ENCODE results near the gene UBL7.

The UBL7 gene

GRCh38 chr15:74396445-74397238 is 64.3 kb downstream of the UBL7 start:
- no peak overlapping the region for H3K27ac ChIP-seq
- H3K36me3 ChIP-seq, result no peaks in the 10 kb centered on the region
- TF ChIP-seq CTCF (IDR thresholded peaks at IDR 0.05), result no peak
- H3K27me3 ChIP-seq, result peaks cover 35% of the 10 kb centered on the region
- H3K4me1 ChIP-seq (ENCODE audit: control insufficient read depth in 1 of 2, insufficient read depth in 1 of 2, low read depth in 1 of 2, low read length in 1 of 2), result peaks cover 0 to 11% of the 10 kb centered on the region in 2 experiments
- no peak overlapping the region for H3K4me3 ChIP-seq (ENCODE audit: low read depth in 1 of 2, low read length in 1 of 2)
- H3K9me3 ChIP-seq, result no peaks in the 10 kb centered on the region

- no peak overlapping the region for H3K27ac ChIP-seq
- H3K9me3 ChIP-seq, result no peaks in the 10 kb centered on the region
- H3K4me3 ChIP-seq (ENCODE audit: low read depth in 1 of 2, low read length in 1 of 2), result no peak overlapping the region
- H3K27me3 ChIP-seq, result peaks cover 32% of the 10 kb centered on the region
- no peaks in the 10 kb centered on the region for H3K36me3 ChIP-seq
- no peak for TF ChIP-seq CTCF (IDR thresholded peaks at IDR 0.05)
- H3K4me1 ChIP-seq (ENCODE audit: control insufficient read depth in 1 of 2, insufficient read depth in 1 of 2, low read depth in 1 of 2, low read length in 1 of 2), result peaks cover 5 to 13% of the 10 kb centered on the region in 2 experiments
Measured at GRCh38 chr15:74396146-74396438, 64.9 kb downstream of the UBL7 start.
